Smooth muscle cell (in vitro differentiated cells): ENCODE data around the gene UBE2V1. TPM values are rescaled to one million over a fixed set of nuclear protein-coding genes. Genes with fewer than 3 reads are reported as not detected.
A peak's percentile ranks its signal among the peaks of the same experiment; 100 is the strongest.

Experiments used
- DNase-seq: peaks from one replicate; lab custom pipeline; 2025; ENCODE audit not compliant: unreplicated experiment; lab: John Stamatoyannopoulos, UW
- H2AFZ ChIP-seq: fragments of 200-600 bp; sonication (generic); 2 replicates; pipeline ENCODE4 v1.6.0; 2016; ENCODE audit warnings: antibody characterized with exemption, low read depth, mild to moderate bottlenecking
- H3F3A ChIP-seq: fragments of 200-600 bp; sonication (generic); 2 replicates; pipeline ENCODE4 v1.6.0; 2017; ENCODE audit warnings: antibody characterized with exemption, low read depth
- H3K27ac ChIP-seq: fragments of 200-600 bp; sonication (generic); 2 replicates; pipeline ENCODE4 v1.5.1; 2016; ENCODE audit warnings: low read depth, mild to moderate bottlenecking
- H3K27me3 ChIP-seq: fragments of 200-600 bp; sonication (generic); 2 replicates; pipeline ENCODE4 v1.6.1; 2016; ENCODE audit warnings: low read depth, mild to moderate bottlenecking
- H3K36me3 ChIP-seq: fragments of 200-600 bp; sonication (generic); 2 replicates; pipeline ENCODE4 v1.5.1; 2016; ENCODE audit warnings: low read depth
- H3K4me1 ChIP-seq: fragments of 200-600 bp; sonication (generic); 2 replicates; pipeline ENCODE4 v1.5.1; 2016; ENCODE audit warnings: low read depth
- H3K4me2 ChIP-seq: fragments of 200-600 bp; sonication (generic); 2 replicates; pipeline ENCODE4 v1.6.0; 2016; ENCODE audit warnings: mild to moderate bottlenecking
- H3K4me3 ChIP-seq: fragments of 200-600 bp; sonication (generic); 2 replicates; pipeline ENCODE4 v1.5.1; 2016; ENCODE audit warnings: mild to moderate bottlenecking
- H3K79me2 ChIP-seq: fragments of 200-600 bp; sonication (generic); 2 replicates; pipeline ENCODE4 v1.6.0; 2016; ENCODE audit warnings: low read depth, mild to moderate bottlenecking
- H3K9ac ChIP-seq: fragments of 200-600 bp; sonication (generic); 2 replicates; pipeline ENCODE4 v1.6.0; 2016; ENCODE audit warnings: low read depth
- H3K9me3 ChIP-seq: fragments of 200-600 bp; sonication (generic); replicated peaks from 2 replicates; pipeline ENCODE4 v1.5.1; 2016; ENCODE audit warnings: low read depth
- H4K20me1 ChIP-seq: fragments of 200-600 bp; sonication (generic); 2 replicates; pipeline ENCODE4 v1.6.0; 2016; ENCODE audit warnings: low read depth
- CTCF ChIP-seq: fragments of 200-600 bp; sonication (generic); IDR thresholded peaks from 2 replicates; pipeline ENCODE4 v1.5.1; 2017; ENCODE audit warnings: borderline replicate concordance, mild to moderate bottlenecking, antibody characterized with exemption; ENCODE audit not compliant: insufficient read depth, poor library complexity, severe bottlenecking
- WGBS: methylation state at CpG from one replicate; pipeline ENCODE4 v1.1.7; 2016; ENCODE audit warnings: low lambda C conversion rate; 5-methylcytosine and 5-hydroxymethylcytosine counted together
- polyA plus RNA-seq: library from polyadenylated mRNA; unstranded; fragments of >200 nt; fragmentation: Nextera tagmentation; extraction: Ambion mirVana; gene quantifications from 2 replicates; pipeline ENCODE4 v1.2.1, GENCODE V29; 2016
- total RNA-seq: library from RNA; depleted of rRNA; stranded (reverse); fragments of >200 nt; gene quantifications from 2 replicates; pipeline ENCODE4 v1.2.3, GENCODE V29; 2014

UBE2V1 gene
- total and polyA plus RNA-seq, 2 experiments from 2014 or later: 94.8 to 128 TPM

DNA sequence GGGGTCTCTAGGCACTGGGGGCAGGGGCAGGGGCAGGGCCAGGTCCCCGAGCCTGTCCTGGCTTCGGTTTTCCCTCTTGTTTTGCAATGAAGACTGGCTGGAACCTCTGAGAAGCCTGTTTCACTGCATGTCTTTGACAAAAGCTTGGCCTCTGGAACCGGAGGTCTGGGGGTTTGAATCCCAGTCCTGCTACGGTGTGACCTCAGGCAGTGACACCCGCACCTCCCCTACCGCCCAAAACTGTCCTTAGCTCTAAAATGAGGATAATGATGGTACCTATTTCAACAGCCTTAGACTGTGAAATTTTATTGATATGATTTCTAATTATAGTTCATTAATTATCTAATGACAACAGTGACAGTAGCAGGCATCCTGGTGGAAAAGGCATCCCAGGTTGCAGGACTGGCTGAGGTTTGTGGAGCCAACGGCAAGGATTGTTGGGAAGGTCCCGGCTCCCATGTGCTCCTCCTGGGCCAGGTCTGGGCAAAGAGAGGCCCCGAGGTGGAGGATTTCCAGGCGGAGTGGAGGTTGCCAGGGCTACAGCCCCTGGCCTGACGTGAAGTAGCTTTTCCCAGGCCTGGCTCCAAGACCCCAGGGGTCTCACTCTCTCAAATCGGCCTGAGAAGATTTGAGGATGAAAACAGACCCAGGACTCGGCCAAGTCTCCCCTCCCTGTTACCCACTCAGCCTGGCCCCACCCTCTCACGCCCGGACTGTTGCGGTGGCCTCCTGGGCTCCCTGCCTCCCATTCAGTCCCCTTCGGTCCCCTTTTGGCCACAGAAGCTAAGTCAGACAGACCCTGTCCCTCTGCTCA, 72.3 kb downstream of the UBE2V1 start:
- H3K9me3 ChIP-seq: no peaks in the 10 kb centered on the region
- H3K27me3 ChIP-seq: no peaks in the 10 kb centered on the region
- DNase-seq: no peak
- no peaks in the 10 kb centered on the region for H3K36me3 ChIP-seq
- peak overlapping the region; percentile 34 for H3K4me2 ChIP-seq
- peak overlapping the region; percentile 13 for H3K9ac ChIP-seq
- WGBS: 34% methylated on average over 16 of the region's 17 CpGs
- H3K27ac ChIP-seq: peak overlapping the region; percentile 50
- no peak for TF ChIP-seq CTCF
- H3K4me3 ChIP-seq: no peak overlapping the region
- peak overlapping the region; percentile 88 for H2AFZ ChIP-seq
- H3K79me2 ChIP-seq: no peaks in the 10 kb centered on the region
- H3K4me1 ChIP-seq: peaks cover 7% of the 10 kb centered on the region
- H4K20me1 ChIP-seq: no peaks in the 10 kb centered on the region
- no peaks in the 10 kb centered on the region for H3F3A ChIP-seq

GRCh38 chr20:50039706-50040431, 73.1 kb downstream of the UBE2V1 start:
- H3K27me3 ChIP-seq: no peaks in the 10 kb centered on the region

DNA sequence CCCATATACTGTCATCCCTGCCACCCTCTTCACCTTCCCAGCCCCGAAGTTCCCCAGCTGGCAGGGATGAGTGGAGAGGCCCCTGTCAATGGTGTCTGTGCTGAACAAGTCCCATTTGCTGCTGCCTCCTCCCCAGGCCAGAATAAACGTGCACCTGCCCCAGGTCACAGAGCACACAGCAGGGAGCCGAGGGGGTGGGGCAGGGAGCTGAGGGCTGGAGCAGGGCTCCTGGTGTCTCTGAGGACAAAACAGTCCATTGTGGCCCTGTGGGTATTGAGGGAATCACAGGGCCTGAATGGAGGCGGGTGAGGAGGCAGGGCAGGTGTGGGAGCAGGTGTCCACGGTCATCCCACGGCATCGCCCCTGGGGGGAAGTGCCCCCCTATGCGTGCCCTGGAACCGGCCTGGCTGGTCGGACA, 74.4 kb downstream of the UBE2V1 start:
- Histone ChIP-seq H3K9ac (no peak overlapping the region), H3K4me1 (peaks cover 7% of the 10 kb centered on the region), H3F3A (no peaks in the 10 kb centered on the region), H3K27me3 (no peaks in the 10 kb centered on the region), H3K9me3 (no peaks in the 10 kb centered on the region), H2AFZ (no peak overlapping the region), H3K27ac (no peak overlapping the region), H3K4me2 (no peak overlapping the region), H3K4me3 (no peak overlapping the region), H3K36me3 (no peaks in the 10 kb centered on the region), H4K20me1 (no peaks in the 10 kb centered on the region), H3K79me2 (no peaks in the 10 kb centered on the region)
- WGBS: 80% methylated on average over 4 of the region's 10 CpGs
- DNase-seq: no peak
- no peak for TF ChIP-seq CTCF

More at GRCh38 chr20:50039706-50040431, 73.1 kb downstream of the UBE2V1 start:
- H3K4me2 ChIP-seq: peak overlapping the region; percentile 34
- H4K20me1 ChIP-seq: no peaks in the 10 kb centered on the region
- WGBS: 10% methylated on average over 8 of the region's 10 CpGs
- H3K79me2 ChIP-seq: no peaks in the 10 kb centered on the region
- H3K9me3 ChIP-seq: no peaks in the 10 kb centered on the region
- peak; percentile 9 for DNase-seq
- H3K36me3 ChIP-seq: no peaks in the 10 kb centered on the region
- H3K27ac ChIP-seq: peak overlapping the region; percentile 50
- no peaks in the 10 kb centered on the region for H3F3A ChIP-seq
- TF ChIP-seq CTCF: no peak
- H3K4me1 ChIP-seq: peaks cover 7% of the 10 kb centered on the region
- peak overlapping the region; percentile 67 for H2AFZ ChIP-seq
- peak overlapping the region; percentile 8 for H3K9ac ChIP-seq
- H3K4me3 ChIP-seq: no peak overlapping the region
